Vagina (tissue), 2 donors: ENCODE data around the gene MIER1.

Source experiments
- POLR2A ChIP-seq, 2 donors: fragments of 450-650 bp; IDR thresholded peaks; one replicate each; pipeline ENCODE4 v1.6.1; 2017; ENCODE audit warnings: antibody characterized with exemption in 2 of 2, mild to moderate bottlenecking in 2 of 2, moderate library complexity in 2 of 2
- POLR2AphosphoS5 ChIP-seq, 2 donors: sonication (generic); formaldehyde crosslinking; IDR thresholded peaks; one replicate each; pipeline ENCODE4 v1.9.0; 2017; ENCODE audit warnings: antibody characterized with exemption in 2 of 2, mild to moderate bottlenecking in 2 of 2, low read depth in 1 of 2; ENCODE audit not compliant: insufficient read depth in 1 of 2

DNA sequence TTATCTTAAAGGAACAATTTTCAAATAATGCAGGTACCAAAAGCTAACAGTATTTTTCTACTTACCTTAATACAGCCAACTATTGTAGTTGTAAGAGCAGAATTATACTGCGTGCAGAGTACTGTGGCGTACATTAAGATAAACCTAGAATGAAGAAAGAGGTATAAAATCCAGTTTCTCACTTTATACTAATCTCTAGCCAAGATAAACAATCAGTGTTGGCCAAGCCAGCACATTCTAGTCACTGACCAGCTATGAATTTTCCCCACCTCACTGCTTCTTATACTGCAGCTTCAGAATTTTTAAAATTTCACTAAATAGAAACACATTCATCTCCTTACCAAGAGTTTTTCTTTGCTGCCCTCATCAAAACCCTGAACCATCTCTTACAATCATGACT lies 95.5 kb downstream of the MIER1 start:
- TF ChIP-seq POLR2AphosphoS5 (IDR thresholded peaks at IDR 0.05; ENCODE audit: insufficient read depth in 1 of 2, low read depth in 1 of 2) = no peak
- TF ChIP-seq POLR2A (IDR thresholded peaks at IDR 0.05) = no peak
